Limb (tissue), 2 donors: ENCODE data around the gene OFD1.
A peak's percentile ranks its signal among the peaks of the same experiment; 100 is the strongest.

Experiments
- DNase-seq, 2 donors: peaks; one replicate each; pipeline ENCODE4 v3.0.0-alpha.2; 2016; ENCODE audit errors: extremely low spot score in 2 of 2

OFD1 gene

DNA sequence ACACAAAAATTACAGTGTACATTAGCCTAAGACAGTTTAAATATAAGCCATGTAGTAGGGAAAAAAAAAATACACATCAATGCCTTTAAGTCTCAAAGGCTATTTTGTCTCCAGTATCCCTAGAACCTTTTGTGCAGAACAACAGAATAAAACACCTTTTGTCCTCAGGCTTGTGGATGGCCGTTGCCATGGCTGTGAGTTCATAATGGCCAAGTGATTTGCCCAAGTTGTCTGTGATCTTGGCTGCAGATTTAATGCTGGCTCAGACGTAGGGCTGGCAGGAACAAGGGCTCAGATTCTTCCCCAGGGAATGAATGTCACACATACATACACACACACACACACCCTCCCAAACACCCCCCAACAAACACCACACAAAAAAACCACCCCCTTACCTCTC is 57.0 kb downstream of the OFD1 start:
- DNase-seq, result no peak

DNA sequence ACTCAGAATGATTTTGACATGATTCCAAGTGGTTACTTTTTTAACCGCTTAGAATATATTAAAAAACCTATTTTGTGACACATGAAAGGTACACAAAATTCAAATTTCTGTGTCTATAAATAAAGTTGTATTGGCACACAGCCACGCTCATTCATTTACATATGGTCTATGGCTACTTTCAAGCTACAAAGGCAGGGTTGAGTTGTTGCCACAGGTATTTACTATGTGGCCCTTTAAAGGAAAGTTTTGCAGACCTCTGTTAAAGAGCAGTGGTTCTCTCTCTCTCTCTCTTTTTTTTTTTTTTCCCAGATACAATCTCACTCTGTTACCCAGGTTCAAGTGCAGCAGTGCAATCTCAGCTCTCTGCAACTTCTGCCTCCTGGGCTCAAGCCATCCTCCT is 59.3 kb downstream of the OFD1 start:
- no peak for DNase-seq

DNA sequence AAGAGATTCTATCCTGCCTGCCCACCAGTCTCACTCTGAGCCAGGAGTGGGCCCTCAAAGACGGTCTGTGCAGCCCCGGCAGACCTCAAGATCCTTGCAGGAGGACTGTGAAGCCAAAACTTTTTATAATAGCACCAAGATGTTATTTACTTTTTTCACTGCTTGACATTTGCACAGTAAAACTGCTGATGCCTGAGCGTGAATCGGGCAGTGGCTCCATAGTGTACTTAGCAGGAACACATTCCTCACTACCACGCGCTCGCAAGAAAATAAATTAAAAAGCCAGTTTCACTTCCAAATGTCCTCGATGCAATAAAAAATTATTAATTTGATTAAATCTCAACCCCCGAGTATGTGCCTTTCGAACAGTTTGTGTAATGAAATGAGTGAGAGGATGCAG is 59.9 kb downstream of the OFD1 start:
- no peak for DNase-seq

DNA sequence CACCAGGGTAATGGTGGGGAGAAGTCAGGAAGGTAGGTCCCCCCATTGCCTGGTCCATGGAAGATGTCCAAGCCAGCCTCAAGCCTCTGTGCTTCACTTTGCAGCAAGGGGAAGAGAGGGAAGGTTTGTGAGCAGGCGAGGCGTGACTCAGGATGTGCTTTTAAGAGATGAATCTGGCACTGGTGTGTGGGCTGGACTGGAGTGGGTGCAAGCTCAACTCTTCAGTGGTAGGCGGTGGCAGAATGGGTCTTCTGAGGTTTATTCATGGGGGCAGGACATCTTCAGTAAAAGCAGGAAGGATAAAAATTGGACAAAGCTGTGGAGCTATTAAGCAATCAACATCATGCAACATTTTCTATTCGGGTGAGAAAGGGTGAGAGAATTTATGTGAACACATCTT is 63.0 kb downstream of the OFD1 start:
- DNase-seq, result no peak

DNA sequence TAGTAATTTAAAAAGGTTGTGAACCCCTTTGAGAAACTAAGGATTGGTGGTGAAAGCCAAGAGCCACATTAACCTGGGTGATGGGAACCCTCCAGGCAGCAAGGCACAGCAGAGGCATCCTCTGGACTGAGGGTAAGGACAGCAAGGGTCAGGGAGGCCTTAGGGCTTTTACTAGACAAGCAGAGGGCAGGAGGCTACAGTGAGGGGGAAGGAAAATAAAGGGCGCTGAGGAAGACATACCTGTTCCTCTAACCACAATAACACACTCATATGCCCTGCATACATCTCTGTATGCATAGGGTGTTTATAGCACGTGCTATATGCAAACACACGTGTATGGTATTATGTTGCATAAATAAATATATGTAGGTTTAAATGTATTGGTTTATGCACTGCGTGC is 63.6 kb downstream of the OFD1 start:
- DNase-seq, result no peak

DNA sequence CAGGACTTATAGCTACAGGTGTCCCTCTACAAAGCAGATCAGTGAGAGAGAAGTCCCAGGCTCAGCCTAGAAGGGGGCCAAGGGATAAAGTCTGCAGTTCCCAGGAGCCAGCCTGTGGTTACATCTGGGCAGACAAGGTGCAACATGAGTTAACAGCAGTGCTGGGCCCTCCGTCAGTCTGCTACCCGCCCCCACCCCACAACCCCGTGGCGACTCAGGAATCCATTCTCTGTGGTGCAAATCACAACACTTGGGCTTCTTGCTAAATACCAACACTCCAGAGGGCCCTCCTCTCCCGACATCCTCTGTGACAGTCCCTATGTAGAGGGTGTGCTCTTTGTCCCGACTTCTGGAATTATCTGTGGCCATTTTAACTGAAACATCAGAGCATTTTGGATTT is 68.6 kb downstream of the OFD1 start:
- no peak for DNase-seq

DNA sequence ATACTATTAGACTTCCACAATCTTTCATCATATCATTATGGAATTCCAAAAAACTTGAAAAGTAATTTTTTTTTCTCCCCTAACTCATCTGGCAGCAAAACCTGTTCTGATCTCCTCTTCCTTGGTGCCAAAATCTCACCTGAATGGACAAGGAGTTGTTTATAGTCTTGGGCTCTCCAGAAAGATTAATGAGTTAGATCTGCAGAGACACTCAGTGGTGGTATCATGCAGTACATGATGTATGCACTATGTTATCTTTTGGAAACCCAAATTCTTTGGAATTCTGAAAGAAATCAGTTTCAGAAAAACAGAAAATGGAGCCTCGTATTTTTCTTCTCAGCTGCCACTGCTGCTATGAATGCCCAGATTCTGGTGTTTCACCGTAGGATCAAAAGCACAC is 70.7 kb downstream of the OFD1 start:
- DNase-seq, result no peak

DNA sequence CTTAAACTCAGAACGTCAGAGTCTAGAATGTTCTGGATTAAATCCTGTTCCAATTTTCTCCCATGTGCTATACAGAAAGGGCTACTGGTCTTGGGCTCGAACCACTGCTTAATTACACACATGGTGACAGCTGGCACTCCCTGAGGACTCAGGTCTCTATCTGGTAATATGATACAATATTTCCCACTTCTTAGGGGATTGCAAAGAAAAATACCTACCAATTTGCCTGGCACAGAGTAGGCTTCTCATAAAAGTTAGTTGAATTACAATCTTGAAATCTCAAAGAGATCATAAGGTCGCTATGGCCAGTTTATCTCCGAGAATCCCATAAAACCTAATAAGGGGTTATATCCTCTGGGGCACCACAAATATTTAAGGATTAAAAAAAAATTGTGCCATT is 73.7 kb downstream of the OFD1 start:
- no peak for DNase-seq

DNA sequence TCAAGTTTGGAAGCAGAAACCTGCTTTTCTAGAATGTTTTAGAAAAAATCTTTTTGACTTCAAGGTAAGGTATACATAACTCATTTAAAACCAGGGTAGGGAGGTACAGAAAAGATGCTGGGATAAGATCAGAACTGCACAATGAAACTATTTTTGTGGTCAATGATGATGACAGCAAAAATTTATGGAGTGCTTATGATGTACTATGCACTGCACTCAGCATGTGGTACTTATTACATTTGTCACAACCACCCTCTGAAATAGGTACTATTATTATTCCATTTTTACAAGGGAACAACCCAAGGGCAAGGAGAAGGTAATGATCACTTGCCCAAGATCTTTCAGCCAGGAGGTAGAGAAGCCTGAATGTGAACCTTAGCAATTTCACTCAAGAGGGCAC is 74.3 kb downstream of the OFD1 start:
- DNase-seq, result no peak

DNA sequence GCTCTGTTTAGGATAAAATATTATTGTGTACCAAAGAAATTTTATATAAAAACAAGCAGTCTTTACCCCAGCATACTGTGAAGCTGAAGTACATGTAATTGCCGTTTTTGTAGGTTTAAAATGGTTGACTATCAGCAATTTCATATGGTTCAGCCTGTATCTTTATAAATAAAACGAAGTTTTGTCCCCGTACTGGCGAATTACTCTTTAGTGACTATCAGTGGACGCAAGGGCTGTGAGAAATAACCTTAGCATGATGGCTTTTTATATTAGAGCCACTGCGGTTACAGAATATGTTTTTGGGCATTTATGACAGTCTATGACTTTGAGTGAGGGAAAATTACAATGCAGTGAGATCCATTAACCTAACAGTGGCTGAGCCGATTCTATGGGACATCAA is 81.1 kb downstream of the OFD1 start:
- no peak for DNase-seq

DNA sequence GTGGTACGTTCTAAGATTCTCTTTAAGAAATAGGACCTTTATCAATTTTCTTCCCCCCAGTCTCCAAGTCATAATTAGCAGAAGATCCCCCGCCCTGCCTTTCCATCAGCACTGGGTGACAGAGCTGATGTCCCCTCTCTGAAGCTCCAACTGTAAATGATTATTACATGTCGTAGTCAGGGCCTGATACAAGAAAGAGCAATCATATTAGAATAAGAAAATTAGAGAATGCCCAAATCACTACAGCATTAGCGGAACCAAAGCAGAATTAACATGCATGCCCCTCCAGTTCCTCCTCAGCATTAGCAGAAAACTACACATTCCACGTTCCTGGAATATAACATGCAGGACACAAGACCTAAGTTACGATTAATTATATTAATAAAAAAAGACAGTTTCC is 81.6 kb downstream of the OFD1 start:
- DNase-seq, result no peak

DNA sequence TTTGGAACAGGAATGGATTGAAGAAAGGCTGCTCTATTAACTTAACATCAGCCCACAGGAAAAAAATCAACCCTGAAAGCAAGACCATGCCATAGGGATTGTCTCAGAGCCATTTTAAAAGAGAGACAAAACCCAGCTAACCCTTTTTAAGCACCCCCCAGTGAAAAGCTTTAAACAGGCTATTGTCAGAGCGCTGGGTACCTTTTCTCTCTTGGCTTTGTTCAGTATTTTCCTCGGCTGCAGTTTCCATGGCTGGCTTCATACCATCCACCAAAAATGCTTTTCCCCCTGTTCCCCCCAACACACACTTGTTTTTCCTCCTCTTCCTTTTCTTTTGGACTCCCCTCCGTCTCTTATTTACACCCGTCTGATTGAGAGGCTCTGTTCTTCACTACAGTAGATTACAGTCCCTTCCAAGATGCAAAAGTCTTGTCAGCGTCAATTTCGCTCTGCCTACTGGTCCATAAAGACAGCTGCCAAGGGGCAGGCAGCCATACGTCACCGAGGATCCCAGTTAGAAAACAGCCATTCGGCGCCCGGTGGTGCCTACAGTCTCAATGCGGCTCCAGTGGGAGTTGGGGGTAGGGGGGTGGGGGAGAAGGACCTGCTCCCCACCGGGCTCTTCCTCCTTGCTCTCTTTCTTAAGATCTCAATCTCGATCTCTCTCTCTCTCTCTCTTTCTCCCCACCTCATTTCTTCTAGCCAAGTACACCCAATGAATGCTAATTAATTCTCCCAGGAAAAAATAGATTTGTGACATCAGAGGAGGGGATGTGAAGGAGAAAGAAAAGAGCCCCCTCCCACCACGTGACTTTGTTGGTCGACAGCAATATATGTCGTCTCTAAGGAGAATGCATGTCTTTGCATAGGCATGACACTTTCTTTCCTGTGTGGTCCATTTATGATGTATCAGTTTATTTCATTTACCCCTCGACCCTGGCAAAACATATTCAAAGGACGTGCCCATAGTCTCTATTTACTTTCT is 82.4 kb downstream of the OFD1 start, which contains the start of gene GPM6B:
TSS of gene GPM6B (minus strand) at position 451 of the 985 bp plus-strand sequence. CDS start at position 262, 189 bp downstream.
- peak in 1 of 2 donors; percentile 36 for DNase-seq
